Transverse colon (tissue), 4 donors: Measurements from ENCODE around the gene FANCE.

Experiments used
- CTCF ChIP-seq, 5 experiments: fragments of 200-600 bp in 3 of 5; fragments of 450-650 bp in 2 of 5; sonication (generic) in 3 of 5; IDR thresholded peaks; 1 replicate in 2 of 5; 2 replicates in 3 of 5; pipeline ENCODE4 v1.5.1; 2016 to 2017; ENCODE audit warnings: antibody characterized with exemption in 5 of 5, inconsistent platforms in 3 of 5, mild to moderate bottlenecking in 2 of 5, moderate library complexity in 1 of 5
- POLR2A ChIP-seq: fragments of 450-650 bp; IDR thresholded peaks from one replicate; pipeline ENCODE4 v1.6.1; 2016; ENCODE audit warnings: antibody characterized with exemption, mild to moderate bottlenecking, moderate library complexity
- POLR2AphosphoS5 ChIP-seq, 3 donors: sonication (generic); formaldehyde crosslinking; IDR thresholded peaks; one replicate each; pipeline ENCODE4 v1.6.1; 2016; ENCODE audit warnings: antibody characterized with exemption in 3 of 3

DNA sequence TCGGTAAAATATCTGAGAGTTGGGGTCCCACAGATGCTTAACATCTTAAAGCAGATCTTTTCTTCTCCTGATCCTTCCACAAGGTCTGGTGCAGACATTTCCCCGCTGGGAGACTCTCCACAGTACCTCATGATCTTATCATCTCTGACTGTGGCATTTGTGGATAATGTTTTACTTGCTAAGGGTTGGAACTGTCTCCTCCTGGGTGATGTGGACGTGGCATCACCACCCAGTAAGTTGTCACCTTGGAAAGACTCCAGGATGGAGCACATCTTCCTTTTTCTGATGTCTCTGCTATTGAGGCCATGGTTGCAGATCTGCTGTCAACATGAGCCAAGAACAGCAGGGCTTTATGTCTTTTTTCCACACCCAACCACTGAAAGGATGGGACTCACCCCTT, 42.0 kb upstream of the FANCE start:
- TF ChIP-seq POLR2AphosphoS5 (IDR thresholded peaks at IDR 0.05): no peak
- no peak for TF ChIP-seq POLR2A
- TF ChIP-seq CTCF (IDR thresholded peaks at IDR 0.05): no peak
